NK-92 (cell line): Measurements from ENCODE around the gene PWP2.
"Not testable (repeated sequence)": the region's sequence is repeated elsewhere in the genome, so short reads cannot be mapped to it uniquely, and the experiment has no call there.

ENCODE experiments used
- DNase-seq: peaks from one replicate; lab custom pipeline; 2025; ENCODE audit not compliant: unreplicated experiment; lab: John Stamatoyannopoulos, UW

Gene PWP2

GRCh38 chr21:44159349-44160297, 52.4 kb downstream of the PWP2 start:
- not testable (repeated sequence) for DNase-seq

- DNase-seq = not testable (repeated sequence)
These were observed 53.1 kb downstream of the PWP2 start for GRCh38 chr21:44160298-44160672.

GRCh38 chr21:44160821-44161220, 53.6 kb downstream of the PWP2 start:
- not testable (repeated sequence) for DNase-seq

- not testable (repeated sequence) for DNase-seq
These were observed 56.0 kb downstream of the PWP2 start for GRCh38 chr21:44163167-44163653.

- not testable (repeated sequence) for DNase-seq
These were observed 58.7 kb downstream of the PWP2 start for GRCh38 chr21:44165933-44166332.

GRCh38 chr21:44167527-44167926, 60.3 kb downstream of the PWP2 start:
- not testable (repeated sequence) for DNase-seq

- not testable (repeated sequence) for DNase-seq
These were observed 63.1 kb downstream of the PWP2 start for GRCh38 chr21:44170326-44170725.

- DNase-seq = not testable (repeated sequence)
These were observed 63.7 kb downstream of the PWP2 start for GRCh38 chr21:44170863-44171262.

GRCh38 chr21:44171962-44172572, 64.9 kb downstream of the PWP2 start:
- DNase-seq = not testable (repeated sequence)

- not testable (repeated sequence) for DNase-seq
These were observed 65.5 kb downstream of the PWP2 start for GRCh38 chr21:44172741-44173140.

GRCh38 chr21:44175189-44175588, 68.0 kb downstream of the PWP2 start:
- not testable (repeated sequence) for DNase-seq

- not testable (repeated sequence) for DNase-seq
These were observed 68.9 kb downstream of the PWP2 start for GRCh38 chr21:44176127-44176526.
